ENCODE results near the gene CASP4. TPM values are rescaled to one million over a fixed set of nuclear protein-coding genes. Genes with fewer than 3 reads are reported as not detected.

CASP4 gene
- total RNA-seq, 1 experiment from 2014 or later: 42.0 TPM

DNA sequence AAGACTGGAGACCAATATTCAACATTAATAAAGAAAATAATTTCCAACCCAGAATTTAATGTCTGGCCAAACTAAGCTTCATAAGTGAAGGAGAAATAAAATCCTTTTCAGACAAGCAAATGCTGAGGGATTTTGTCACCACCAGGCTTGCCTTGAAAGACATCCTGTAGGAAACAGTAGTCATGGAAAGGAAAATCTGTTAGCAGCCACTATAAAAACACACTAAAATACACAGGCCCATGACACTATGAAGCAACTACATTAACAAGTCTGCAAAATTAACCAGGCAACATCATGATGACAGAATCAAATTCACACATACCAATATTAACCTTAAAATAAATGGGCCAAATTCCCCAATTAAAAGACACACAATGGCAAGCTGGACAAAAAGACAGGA is 2.4 kb upstream of the CASP4 start:
- no peaks in the 10 kb centered on the region for H3K27me3 ChIP-seq (replicated peaks; ENCODE audit: control insufficient read depth, insufficient read depth, low read length)
- H3K4me1 ChIP-seq: peaks cover 26% of the 10 kb centered on the region
- H3K4me1 Mint-ChIP-seq (ENCODE audit: low read depth, unreplicated experiment): peaks cover 42% of the 10 kb centered on the region
- H3K36me3 ChIP-seq (ENCODE audit: control insufficient read depth, insufficient read depth, low read length): no peaks in the 10 kb centered on the region
- CTCF ChIA-PET: no interaction called here
- peaks cover 5% of the 10 kb centered on the region for H3K9me3 ChIP-seq
- DNase-seq: no peak
- H3K27me3 Mint-ChIP-seq (ENCODE audit: insufficient read depth, unreplicated experiment): no peaks in the 10 kb centered on the region
- H3K36me3 Mint-ChIP-seq (ENCODE audit: insufficient read depth, unreplicated experiment): no peaks in the 10 kb centered on the region
- POLR2A ChIA-PET: no interaction called here
- H3K4me3 Mint-ChIP-seq (ENCODE audit: unreplicated experiment): no peak overlapping the region
- no peak overlapping the region for H3K4me3 ChIP-seq (ENCODE audit: low read depth, low read length)
- TF ChIP-seq, protein P1, sequence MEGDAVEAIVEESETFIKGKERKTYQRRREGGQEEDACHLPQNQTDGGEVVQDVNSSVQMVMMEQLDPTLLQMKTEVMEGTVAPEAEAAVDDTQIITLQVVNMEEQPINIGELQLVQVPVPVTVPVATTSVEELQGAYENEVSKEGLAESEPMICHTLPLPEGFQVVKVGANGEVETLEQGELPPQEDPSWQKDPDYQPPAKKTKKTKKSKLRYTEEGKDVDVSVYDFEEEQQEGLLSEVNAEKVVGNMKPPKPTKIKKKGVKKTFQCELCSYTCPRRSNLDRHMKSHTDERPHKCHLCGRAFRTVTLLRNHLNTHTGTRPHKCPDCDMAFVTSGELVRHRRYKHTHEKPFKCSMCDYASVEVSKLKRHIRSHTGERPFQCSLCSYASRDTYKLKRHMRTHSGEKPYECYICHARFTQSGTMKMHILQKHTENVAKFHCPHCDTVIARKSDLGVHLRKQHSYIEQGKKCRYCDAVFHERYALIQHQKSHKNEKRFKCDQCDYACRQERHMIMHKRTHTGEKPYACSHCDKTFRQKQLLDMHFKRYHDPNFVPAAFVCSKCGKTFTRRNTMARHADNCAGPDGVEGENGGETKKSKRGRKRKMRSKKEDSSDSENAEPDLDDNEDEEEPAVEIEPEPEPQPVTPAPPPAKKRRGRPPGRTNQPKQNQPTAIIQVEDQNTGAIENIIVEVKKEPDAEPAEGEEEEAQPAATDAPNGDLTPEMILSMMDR (IDR thresholded peaks at IDR 0.05; ENCODE audit: insufficient read depth in 1 of 2, low read depth in 1 of 2, low read length in 1 of 2, severe bottlenecking in 1 of 2, unreplicated experiment in 1 of 2): no peak
- intact Hi-C loops (cut with micrococcal nuclease; ENCODE audit: unreplicated experiment): no loop called here
- no peak overlapping the region for H3K27ac Mint-ChIP-seq (ENCODE audit: unreplicated experiment)
- no TSS peak for BruUV-seq (replicated peaks)
- H3K9me3 Mint-ChIP-seq (ENCODE audit: unreplicated experiment): peaks cover 41% of the 10 kb centered on the region

DNA sequence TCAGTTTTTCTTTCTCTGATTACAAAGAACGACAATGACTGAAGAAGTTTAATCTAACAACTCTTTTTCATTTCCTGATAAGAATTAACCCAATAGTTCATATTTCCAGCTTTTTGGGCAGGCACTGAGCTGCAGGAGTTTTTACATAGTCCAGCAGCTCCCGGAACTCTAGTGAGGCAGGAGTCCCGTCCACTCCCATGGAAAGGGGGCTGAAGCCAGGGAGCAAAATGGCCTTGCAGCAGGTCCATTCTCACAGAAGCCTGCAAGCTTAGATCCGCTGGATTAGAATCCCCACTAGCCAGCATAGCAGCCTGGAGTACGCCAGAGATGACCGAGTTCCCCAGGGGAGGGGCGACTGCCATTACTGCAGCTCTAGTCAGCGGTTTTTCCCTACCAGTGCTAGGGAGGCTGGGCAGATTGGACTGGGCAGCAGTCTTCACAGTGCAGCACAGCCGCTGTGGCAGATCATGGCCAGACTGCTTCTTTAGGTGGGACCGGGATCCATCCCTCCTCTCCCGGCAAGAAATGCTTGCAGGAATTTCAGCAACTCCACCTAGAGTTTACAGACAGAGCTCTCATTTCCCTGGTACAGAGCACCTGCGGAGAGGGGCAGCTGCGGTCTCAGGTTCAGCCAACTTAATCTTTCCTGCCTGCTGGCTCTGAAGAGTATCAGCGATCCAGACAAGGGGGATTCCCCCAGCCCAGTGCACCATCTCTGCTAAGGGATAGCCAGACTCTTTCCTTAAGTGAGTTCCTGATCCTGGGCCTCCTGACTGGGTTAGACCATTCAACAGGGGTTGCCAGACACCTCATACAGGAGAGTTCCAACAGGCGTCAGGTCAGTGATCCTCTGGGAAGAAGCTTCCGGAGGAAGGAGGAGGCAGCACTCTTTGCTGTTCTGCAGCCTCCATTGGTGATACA is 742 bp upstream of the CASP4 start:
- no peaks in the 10 kb centered on the region for H3K36me3 ChIP-seq (ENCODE audit: control insufficient read depth, insufficient read depth, low read length)
- CTCF ChIA-PET: interaction anchor here (0.6 kb wide), 1 partner anchor 28 kb away, joined by 3 read pairs; no protein-coding TSS in a partner anchor
- Mint-ChIP-seq H3K27ac (ENCODE audit: unreplicated experiment) (peak overlapping the region; percentile 85), H3K36me3 (ENCODE audit: insufficient read depth, unreplicated experiment) (no peaks in the 10 kb centered on the region), H3K9me3 (ENCODE audit: unreplicated experiment) (peaks cover 34% of the 10 kb centered on the region), H3K27me3 (ENCODE audit: insufficient read depth, unreplicated experiment) (no peaks in the 10 kb centered on the region), H3K4me3 (ENCODE audit: unreplicated experiment) (peak overlapping the region; percentile 73), H3K4me1 (ENCODE audit: low read depth, unreplicated experiment) (peaks cover 47% of the 10 kb centered on the region)
- peak; percentile 61 to 72 for DNase-seq
- intact Hi-C loops (cut with micrococcal nuclease; ENCODE audit: unreplicated experiment): loop anchor here (1.0 to 5.0 kb wide), 4 partner anchors 13 to 362 kb away; no protein-coding TSS in a partner anchor
- POLR2A ChIA-PET: no interaction called here
- peaks cover 30% of the 10 kb centered on the region for H3K4me1 ChIP-seq
- H3K27me3 ChIP-seq (replicated peaks; ENCODE audit: control insufficient read depth, insufficient read depth, low read length): no peaks in the 10 kb centered on the region
- TF ChIP-seq, protein P1 (IDR thresholded peaks at IDR 0.05; ENCODE audit: insufficient read depth in 1 of 2, low read depth in 1 of 2, low read length in 1 of 2, severe bottlenecking in 1 of 2, unreplicated experiment in 1 of 2): no peak
- H3K4me3 ChIP-seq (ENCODE audit: low read depth, low read length): peak overlapping the region; percentile 35
- peaks cover 4% of the 10 kb centered on the region for H3K9me3 ChIP-seq
- no TSS peak for BruUV-seq (replicated peaks)

DNA sequence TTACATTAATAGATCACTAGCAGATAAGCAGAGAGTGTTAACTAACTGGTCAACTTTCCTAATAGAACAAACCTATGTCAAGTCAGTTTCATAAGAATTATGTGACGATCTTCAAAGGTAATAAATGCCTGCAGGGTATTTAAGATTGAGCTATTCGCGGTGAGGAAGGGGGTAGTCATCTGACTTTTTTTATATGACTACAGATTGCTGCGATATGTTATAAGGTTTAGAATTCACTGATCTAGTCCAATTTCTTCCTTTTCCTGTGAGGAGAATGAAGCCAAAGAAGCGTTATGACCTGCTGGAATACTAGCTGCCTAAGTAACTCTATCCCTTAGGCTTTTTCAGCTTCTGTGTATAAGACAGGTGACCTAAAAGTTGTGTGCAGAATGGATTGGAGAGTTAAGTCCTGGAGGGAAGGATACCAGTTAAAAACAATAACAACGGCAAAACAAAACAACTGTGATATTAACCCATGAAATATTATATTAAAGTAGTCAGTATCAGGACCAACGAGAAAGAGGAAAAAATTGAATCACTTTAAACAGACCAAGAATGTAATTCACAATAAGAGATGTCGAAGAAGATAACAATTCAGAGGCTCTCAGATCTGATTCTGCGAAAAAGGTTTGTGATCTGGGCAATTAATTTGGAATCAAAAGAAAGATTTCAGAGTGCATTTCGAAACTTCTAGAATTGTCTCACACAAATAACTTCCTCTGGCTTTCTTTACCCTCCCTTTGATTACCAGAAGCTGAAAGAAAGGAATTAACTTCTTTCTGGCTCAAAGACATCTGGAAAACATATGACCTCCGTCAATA is 630 bp downstream of the CASP4 start:
- peaks cover 47% of the 10 kb centered on the region for H3K4me1 Mint-ChIP-seq (ENCODE audit: low read depth, unreplicated experiment)
- Histone ChIP-seq H3K27me3 (replicated peaks; ENCODE audit: control insufficient read depth, insufficient read depth, low read length) (no peaks in the 10 kb centered on the region), H3K4me1 (peaks cover 30% of the 10 kb centered on the region), H3K36me3 (ENCODE audit: control insufficient read depth, insufficient read depth, low read length) (no peaks in the 10 kb centered on the region), H3K9me3 (no peaks in the 10 kb centered on the region), H3K4me3 (ENCODE audit: low read depth, low read length) (peak overlapping the region; percentile 35)
- POLR2A ChIA-PET: no interaction called here
- BruUV-seq (replicated peaks): TSS peak; percentile 66
- peak overlapping the region; percentile 73 for H3K4me3 Mint-ChIP-seq (ENCODE audit: unreplicated experiment)
- intact Hi-C loops (cut with micrococcal nuclease; ENCODE audit: unreplicated experiment): loop anchor here (1.0 to 5.0 kb wide), 3 partner anchors 236 to 360 kb away; no protein-coding TSS in a partner anchor
- DNase-seq: no peak
- TF ChIP-seq, protein P1 (IDR thresholded peaks at IDR 0.05; ENCODE audit: insufficient read depth in 1 of 2, low read depth in 1 of 2, low read length in 1 of 2, severe bottlenecking in 1 of 2, unreplicated experiment in 1 of 2): no peak
- H3K9me3 Mint-ChIP-seq (ENCODE audit: unreplicated experiment): peaks cover 24% of the 10 kb centered on the region
- H3K27me3 Mint-ChIP-seq (ENCODE audit: insufficient read depth, unreplicated experiment): no peaks in the 10 kb centered on the region
- H3K27ac Mint-ChIP-seq (ENCODE audit: unreplicated experiment): peak overlapping the region; percentile 85
- CTCF ChIA-PET: no interaction called here
- H3K36me3 Mint-ChIP-seq (ENCODE audit: insufficient read depth, unreplicated experiment): no peaks in the 10 kb centered on the region

Data from Caco-2 (cell line).